SK-N-SH (cell line): ENCODE measurements around the gene RNU1-3.
"Not testable (repeated sequence)": the region's sequence is repeated elsewhere in the genome, so short reads cannot be mapped to it uniquely, and the experiment has no call there.

Source experiments
- CTCF ChIP-seq: fragments of 200-600 bp; sonication (generic); IDR thresholded peaks from 2 replicates; pipeline ENCODE4 v1.6.1; 2017; ENCODE audit warnings: antibody characterized with exemption, mild to moderate bottlenecking, moderate library complexity
- FOXM1 ChIP-seq: IDR thresholded peaks from 2 replicates; pipeline ENCODE4 v1.4.0; 2012; ENCODE audit warnings: low read depth, mild to moderate bottlenecking
- GATA2 ChIP-seq: sonication (generic); formaldehyde crosslinking; IDR thresholded peaks from 2 replicates; pipeline ENCODE4 v1.5.0; 2020; ENCODE audit warnings: mild to moderate bottlenecking, missing genetic modification reagents
- REST ChIP-seq: IDR thresholded peaks from 2 replicates; pipeline ENCODE4 v1.6.1; 2012; ENCODE audit warnings: mild to moderate bottlenecking, low read depth, low read length, moderate library complexity
- SIN3A ChIP-seq: IDR thresholded peaks from 2 replicates; pipeline ENCODE4 v1.6.1; 2012; ENCODE audit warnings: low read depth, mild to moderate bottlenecking, low read length, moderate library complexity, borderline replicate concordance
- YY1 ChIP-seq: IDR thresholded peaks from 2 replicates; pipeline ENCODE4 v1.4.0; 2012; ENCODE audit warnings: low read depth, mild to moderate bottlenecking

- not testable (repeated sequence) for TF ChIP-seq YY1; SIN3A; FOXM1; GATA2 (CRISPR knock-in tag); REST
- peak; percentile 13; the same call in 1 of the 2 replicates for TF ChIP-seq CTCF
Observed at GRCh38 chr1:16651560-16651959, 15.2 kb downstream of the RNU1-3 start.
